Suprapubic skin (tissue), 4 donors: ENCODE data around the gene DPEP3. TPM values are rescaled to one million over a fixed set of nuclear protein-coding genes. Genes with fewer than 3 reads are reported as not detected.

Experiments used
- DNase-seq, 2 donors: peaks; one replicate each; pipeline ENCODE4 v3.0.0-alpha.2; 2019; ENCODE audit warnings: low spot score in 2 of 2
- H3K27ac ChIP-seq: fragments of 200-600 bp; sonication (generic); one replicate; pipeline ENCODE4 v1.5.1; 2019
- H3K27me3 ChIP-seq: fragments of 200-600 bp; sonication (generic); one replicate; pipeline ENCODE4 v1.5.1; 2019
- H3K36me3 ChIP-seq: fragments of 200-600 bp; sonication (generic); one replicate; pipeline ENCODE4 v1.5.1; 2019
- H3K4me1 ChIP-seq: fragments of 200-600 bp; sonication (generic); one replicate; pipeline ENCODE4 v1.5.1; 2019
- H3K4me3 ChIP-seq: fragments of 200-600 bp; sonication (generic); one replicate; pipeline ENCODE4 v1.5.1; 2019; ENCODE audit warnings: mild to moderate bottlenecking
- H3K9me3 ChIP-seq: fragments of 200-600 bp; sonication (generic); one replicate; pipeline ENCODE4 v1.5.1; 2019
- CTCF ChIP-seq, 2 donors: fragments of 200-600 bp in 1 of 2; fragments of 450-650 bp in 1 of 2; sonication (generic) in 1 of 2; IDR thresholded peaks; one replicate each; pipeline ENCODE4 v1.5.1; 2016 to 2019; ENCODE audit warnings: antibody characterized with exemption in 2 of 2, mild to moderate bottlenecking in 1 of 2, moderate library complexity in 1 of 2
- EP300 ChIP-seq: sonication (generic); formaldehyde crosslinking; IDR thresholded peaks from one replicate; pipeline ENCODE4 v1.6.1; 2017; ENCODE audit warnings: antibody characterized with exemption
- POLR2A ChIP-seq, 2 donors: fragments of 450-650 bp; IDR thresholded peaks; one replicate each; pipeline ENCODE4 v1.6.1; 2017; ENCODE audit warnings: antibody characterized with exemption in 2 of 2, mild to moderate bottlenecking in 2 of 2, moderate library complexity in 2 of 2
- POLR2AphosphoS5 ChIP-seq, 3 donors: sonication (generic); formaldehyde crosslinking; IDR thresholded peaks; one replicate each; pipeline ENCODE4 v1.6.1; 2017; ENCODE audit warnings: antibody characterized with exemption in 3 of 3
- WGBS: methylation state at CpG from one replicate; pipeline ENCODE4 v1.1.5; 2018; 5-methylcytosine and 5-hydroxymethylcytosine counted together
- total RNA-seq, 4 donors: library from RNA; depleted of rRNA; stranded (reverse); fragments of >200 nt; gene quantifications; one replicate each; pipeline ENCODE4 v1.1.0, GENCODE V29; 2016

The DPEP3 gene
- total RNA-seq, 4 donors from 2014 or later: not detected

GRCh38 chr16:67963662-67964321 lies 16.5 kb downstream of the DPEP3 start:
- TF ChIP-seq POLR2AphosphoS5 (IDR thresholded peaks at IDR 0.05) (no peak), POLR2A (IDR thresholded peaks at IDR 0.05) (no peak), EP300 (no peak), CTCF (IDR thresholded peaks at IDR 0.05) (no peak)
- Histone ChIP-seq H3K4me3 (no peak overlapping the region), H3K27ac (peak overlapping the region; percentile 28), H3K9me3 (no peaks in the 10 kb centered on the region), H3K27me3 (no peaks in the 10 kb centered on the region), H3K4me1 (peaks cover 83% of the 10 kb centered on the region), H3K36me3 (peaks cover 29% of the 10 kb centered on the region)
- 51% methylated on average over 20 of the region's 32 CpGs for WGBS
- peak in 1 of 2 donors; percentile 65 for DNase-seq

- DNase-seq: no peak
- Histone ChIP-seq H3K36me3 (peaks cover 34% of the 10 kb centered on the region), H3K9me3 (no peaks in the 10 kb centered on the region), H3K27me3 (no peaks in the 10 kb centered on the region), H3K4me1 (peaks cover 80% of the 10 kb centered on the region), H3K4me3 (no peak overlapping the region), H3K27ac (peak overlapping the region; percentile 28)
- WGBS: 64% methylated on average over 2 of the region's 2 CpGs
- TF ChIP-seq EP300 (no peak), CTCF (IDR thresholded peaks at IDR 0.05) (no peak), POLR2AphosphoS5 (IDR thresholded peaks at IDR 0.05) (no peak), POLR2A (IDR thresholded peaks at IDR 0.05) (no peak)
Measured at GRCh38 chr16:67963292-67963661, 17.0 kb downstream of the DPEP3 start.

GRCh38 chr16:67962135-67962534 lies 18.2 kb downstream of the DPEP3 start:
- DNase-seq: peak in 1 of 2 donors; percentile 56
- TF ChIP-seq CTCF (IDR thresholded peaks at IDR 0.05): no peak
- no peak for TF ChIP-seq EP300
- TF ChIP-seq POLR2A (IDR thresholded peaks at IDR 0.05): no peak
- TF ChIP-seq POLR2AphosphoS5 (IDR thresholded peaks at IDR 0.05): no peak
- Histone ChIP-seq H3K27me3 (no peaks in the 10 kb centered on the region), H3K4me1 (peaks cover 76% of the 10 kb centered on the region), H3K4me3 (no peak overlapping the region), H3K9me3 (no peaks in the 10 kb centered on the region), H3K27ac (peak overlapping the region; percentile 52), H3K36me3 (peaks cover 43% of the 10 kb centered on the region)
- WGBS: 52% methylated on average over 6 of the region's 8 CpGs

GRCh38 chr16:67961551-67961957 lies 18.7 kb downstream of the DPEP3 start:
- Histone ChIP-seq H3K4me3 (no peak overlapping the region), H3K9me3 (no peaks in the 10 kb centered on the region), H3K27ac (peak overlapping the region; percentile 52), H3K27me3 (no peaks in the 10 kb centered on the region), H3K4me1 (peaks cover 70% of the 10 kb centered on the region), H3K36me3 (peaks cover 48% of the 10 kb centered on the region)
- TF ChIP-seq POLR2AphosphoS5 (IDR thresholded peaks at IDR 0.05) (peak in 1 of 3 donors; percentile 51), POLR2A (IDR thresholded peaks at IDR 0.05) (no peak)
- WGBS: 58% methylated on average over 7 of the region's 13 CpGs
- DNase-seq: peak in 1 of 2 donors; percentile 87

GRCh38 chr16:67959536-67960329 lies 20.6 kb downstream of the DPEP3 start:
- peak overlapping the region; percentile 71 for H3K27ac ChIP-seq
- H3K9me3 ChIP-seq: no peaks in the 10 kb centered on the region
- H3K27me3 ChIP-seq: no peaks in the 10 kb centered on the region
- H3K4me1 ChIP-seq: peaks cover 56% of the 10 kb centered on the region
- 54% methylated on average over 5 of the region's 11 CpGs for WGBS
- peaks cover 61% of the 10 kb centered on the region for H3K36me3 ChIP-seq
- peak in 1 of 3 donors; percentile 58 for TF ChIP-seq POLR2AphosphoS5 (IDR thresholded peaks at IDR 0.05)
- no peak for TF ChIP-seq CTCF (IDR thresholded peaks at IDR 0.05)
- DNase-seq: peak in 1 of 2 donors; percentile 79
- H3K4me3 ChIP-seq: no peak overlapping the region
